Activated CD8-positive, alpha-beta memory T cell treated with anti-CD3 and anti-CD28 coated beads for 1 hour (primary cell): ENCODE measurements around the gene POU2F3.

Experiments
- DNase-seq, 2 donors: peaks; one replicate each; pipeline ENCODE4 v3.0.0-alpha.2; 2020; ENCODE audit warnings: low read depth in 1 of 2; ENCODE audit errors: extremely low read depth in 1 of 2

The POU2F3 gene

DNA sequence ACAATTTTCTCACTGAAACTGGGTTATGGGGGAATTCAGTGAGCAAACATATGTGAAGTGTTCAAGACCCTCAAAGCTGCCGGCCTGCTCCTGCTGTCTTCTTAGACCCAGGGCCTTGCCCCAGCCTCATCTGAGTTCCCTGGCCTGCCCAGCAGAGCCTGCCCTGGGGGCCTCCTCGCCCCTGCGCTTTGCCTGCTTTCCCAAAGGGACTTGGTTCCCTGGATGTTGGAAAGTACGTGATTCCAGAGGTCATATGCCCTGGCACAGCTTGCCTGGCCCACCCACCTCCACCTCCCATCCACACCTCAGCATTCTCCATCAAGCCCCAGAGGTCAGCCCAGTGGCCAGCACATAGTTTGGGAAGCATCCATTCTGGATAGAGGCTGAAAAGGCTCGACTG lies 13.7 kb upstream of the POU2F3 start:
- DNase-seq, result no peak

DNA sequence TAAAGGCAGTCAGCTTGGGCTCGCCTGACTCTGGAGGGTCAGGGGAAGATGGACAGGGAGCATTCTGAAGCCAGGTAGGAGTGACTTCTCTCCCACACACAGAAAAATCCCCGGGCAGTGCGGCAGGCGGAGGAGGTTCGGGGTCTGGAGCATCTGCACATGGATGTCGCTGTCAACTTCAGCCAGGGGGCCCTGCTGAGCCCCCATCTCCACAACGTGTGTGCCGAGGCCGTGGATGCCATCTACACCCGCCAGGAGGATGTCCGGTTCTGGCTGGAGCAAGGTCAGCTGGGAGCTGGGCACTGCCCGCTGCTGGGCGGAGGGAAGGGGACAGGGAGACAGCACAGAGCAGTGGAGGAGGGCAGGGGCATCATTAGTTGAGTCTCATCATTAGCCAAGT lies 13.2 kb upstream of the POU2F3 start:
- no peak for DNase-seq

DNA sequence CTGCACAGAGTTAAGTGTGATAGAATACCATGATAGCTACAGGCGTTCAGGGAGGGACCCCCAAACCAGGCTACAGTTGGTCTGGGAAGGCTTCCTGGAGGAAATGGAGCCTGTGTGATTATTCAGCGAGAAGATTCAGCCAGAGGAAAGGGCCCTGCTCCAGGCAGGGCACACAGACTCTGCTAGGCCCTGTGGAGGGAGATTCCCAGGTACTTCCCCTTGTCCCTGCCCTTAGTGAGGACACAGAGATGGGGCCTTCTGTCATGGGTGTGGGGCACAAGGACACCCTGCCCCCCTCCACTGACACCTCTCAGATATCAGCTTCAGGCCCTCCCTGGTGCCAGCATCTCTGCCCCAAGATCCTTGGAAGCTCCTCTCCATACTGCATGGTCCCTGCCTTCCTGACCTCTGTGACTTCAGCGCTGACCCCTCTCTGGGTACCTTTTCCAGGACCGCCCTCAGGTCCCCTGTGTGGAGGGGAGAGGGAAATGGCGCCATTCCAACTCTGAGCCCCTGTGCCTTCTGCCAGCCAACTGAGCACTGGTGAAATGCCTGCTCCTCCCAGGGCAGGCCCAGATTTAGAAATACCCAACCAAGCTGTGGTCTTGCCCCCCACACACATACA lies 12.6 kb upstream of the POU2F3 start:
- no peak for DNase-seq

DNA sequence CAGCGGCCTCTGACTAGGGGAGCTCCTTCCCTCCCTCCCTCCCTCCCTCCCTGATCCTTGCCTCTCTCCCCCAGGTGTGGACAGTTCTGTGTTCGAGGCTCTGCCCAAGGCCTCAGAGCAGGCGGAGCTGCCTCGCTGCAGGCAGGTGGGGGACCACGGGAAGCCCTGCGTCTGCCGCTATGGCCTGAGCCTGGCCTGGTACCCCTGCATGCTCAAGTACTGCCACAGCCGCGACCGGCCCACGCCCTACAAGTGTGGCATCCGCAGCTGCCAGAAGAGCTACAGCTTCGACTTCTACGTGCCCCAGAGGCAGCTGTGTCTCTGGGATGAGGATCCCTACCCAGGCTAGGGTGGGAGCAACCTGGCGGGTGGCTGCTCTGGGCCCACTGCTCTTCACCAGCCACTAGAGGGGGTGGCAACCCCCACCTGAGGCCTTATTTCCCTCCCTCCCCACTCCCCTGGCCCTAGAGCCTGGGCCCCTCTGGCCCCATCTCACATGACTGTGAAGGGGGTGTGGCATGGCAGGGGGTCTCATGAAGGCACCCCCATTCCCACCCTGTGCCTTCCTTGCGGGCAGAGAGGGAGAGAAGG lies 11.1 kb upstream of the POU2F3 start:
- no peak for DNase-seq

DNA sequence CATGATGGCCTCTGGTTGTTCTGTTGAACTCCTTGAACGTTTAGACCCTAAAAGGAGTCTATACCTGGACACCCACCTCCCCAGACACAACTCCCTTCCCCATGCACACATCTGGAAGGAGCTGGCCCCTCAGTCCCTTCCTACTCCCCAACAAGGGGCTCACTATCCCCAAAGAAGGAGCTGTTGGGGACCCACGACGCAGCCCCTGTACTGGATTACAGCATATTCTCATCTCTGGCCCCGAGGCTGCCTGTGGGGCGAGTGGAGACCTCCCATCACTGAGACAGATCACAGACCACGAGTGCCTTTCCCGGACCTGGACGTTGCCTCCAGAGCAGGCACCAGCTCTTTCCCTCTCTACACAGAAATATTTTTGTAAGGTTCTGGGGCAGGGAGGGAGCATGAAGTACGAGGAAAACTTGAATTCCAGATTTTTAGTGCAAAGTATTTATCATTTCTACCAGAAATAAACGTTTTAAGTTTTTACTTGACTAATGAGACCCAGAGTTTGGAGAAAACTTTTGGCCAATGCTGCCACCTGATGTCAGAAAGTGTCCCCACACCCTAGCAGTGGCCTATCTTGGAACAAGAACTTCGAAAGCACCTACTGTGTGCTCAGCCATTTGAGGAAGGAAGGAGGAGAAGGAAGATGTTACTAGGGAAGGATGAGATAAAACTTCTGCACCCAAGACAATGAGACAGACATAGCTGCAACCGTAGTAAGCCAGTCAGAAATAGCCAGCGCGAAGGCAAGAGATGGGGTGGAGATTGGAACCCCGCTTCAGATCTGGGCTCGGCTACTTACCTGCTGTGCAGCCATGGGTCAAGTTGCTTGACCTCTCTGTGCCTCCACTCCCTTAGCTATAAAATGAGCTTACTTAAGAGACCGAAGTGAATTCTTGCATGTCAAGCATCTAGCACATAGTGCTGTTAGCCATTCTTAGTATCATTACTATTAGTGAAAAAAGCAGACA lies 10.2 kb upstream of the POU2F3 start:
- no peak for DNase-seq

DNA sequence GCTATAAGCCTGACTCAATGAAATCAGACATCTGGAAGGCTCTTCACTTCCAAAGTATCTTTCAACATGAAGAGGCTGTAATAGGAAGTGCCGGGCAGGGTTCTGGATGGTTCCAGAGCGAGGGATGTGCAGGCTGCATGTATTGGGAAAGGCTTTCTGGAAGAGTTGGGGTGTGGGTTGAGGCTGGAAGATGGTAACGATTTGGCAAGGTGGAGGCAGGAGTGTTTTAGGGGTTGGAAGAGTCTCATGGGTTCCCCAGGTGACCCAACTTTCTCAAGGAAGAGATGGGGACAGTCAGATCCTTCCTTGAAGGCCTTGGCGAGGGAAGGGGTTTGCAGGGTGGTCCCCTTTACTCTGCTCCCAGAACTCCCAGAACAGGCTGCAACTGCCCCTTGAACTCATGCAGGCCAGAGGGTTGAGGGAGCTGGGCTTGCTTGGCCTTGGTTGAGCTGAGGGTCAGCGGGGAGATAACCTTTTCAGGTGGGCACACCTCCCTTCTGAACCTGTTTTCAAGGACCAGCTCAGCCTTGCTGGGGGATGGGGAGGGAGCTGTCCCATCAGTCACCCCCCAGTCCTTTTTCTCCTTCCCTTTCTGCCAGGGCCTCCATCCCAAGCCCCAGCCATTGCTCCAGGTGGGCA lies 9.4 kb upstream of the POU2F3 start:
- no peak for DNase-seq

DNA sequence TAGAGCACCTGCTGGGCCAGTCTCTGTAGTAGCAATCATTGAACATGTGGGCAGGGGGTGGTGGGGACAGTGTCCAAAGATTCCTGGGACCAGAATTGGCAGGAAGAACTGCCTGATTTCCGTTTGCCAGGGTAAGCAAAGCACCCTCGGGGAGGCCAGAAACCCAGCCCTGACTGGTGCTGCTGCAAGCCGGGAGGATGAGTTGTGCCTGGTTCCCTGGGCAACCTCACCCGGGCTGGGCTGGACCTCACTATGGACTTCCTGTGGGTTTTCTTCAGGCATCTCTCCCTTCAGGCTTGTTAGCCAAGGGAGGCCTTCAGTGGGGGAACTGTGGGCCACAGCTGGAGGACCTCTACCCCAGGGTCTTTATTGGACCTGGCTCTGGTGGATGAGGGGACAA lies 8.0 kb upstream of the POU2F3 start:
- DNase-seq, result no peak

DNA sequence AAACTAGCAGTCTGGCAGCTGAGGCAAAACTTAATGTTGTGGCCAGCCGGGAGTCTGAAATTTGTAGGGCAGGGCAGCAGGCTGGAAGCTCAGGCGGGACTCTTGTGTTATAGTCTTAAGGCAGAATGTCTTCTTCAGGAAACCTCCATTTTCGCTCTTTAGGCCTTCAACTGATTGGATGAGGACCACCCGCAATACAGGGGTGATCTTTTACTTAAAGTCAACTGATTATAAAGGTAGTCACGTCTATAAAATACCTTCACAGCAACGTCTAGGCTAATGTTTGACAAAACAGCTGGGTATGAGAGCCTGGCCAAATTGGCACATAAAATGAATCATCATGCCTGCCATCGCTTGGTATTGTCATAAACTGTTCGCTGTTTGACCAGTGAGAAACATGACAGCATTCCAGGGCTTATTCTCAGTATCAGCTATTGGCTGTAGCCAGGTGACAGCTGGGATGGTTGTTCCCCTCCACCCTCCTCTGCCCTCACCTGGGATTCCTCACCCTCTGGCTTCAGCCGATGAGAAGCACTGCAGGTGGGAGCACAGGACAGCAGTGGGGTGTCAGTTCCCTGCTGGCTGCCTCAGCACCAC lies 6.6 kb upstream of the POU2F3 start:
- DNase-seq, result no peak

DNA sequence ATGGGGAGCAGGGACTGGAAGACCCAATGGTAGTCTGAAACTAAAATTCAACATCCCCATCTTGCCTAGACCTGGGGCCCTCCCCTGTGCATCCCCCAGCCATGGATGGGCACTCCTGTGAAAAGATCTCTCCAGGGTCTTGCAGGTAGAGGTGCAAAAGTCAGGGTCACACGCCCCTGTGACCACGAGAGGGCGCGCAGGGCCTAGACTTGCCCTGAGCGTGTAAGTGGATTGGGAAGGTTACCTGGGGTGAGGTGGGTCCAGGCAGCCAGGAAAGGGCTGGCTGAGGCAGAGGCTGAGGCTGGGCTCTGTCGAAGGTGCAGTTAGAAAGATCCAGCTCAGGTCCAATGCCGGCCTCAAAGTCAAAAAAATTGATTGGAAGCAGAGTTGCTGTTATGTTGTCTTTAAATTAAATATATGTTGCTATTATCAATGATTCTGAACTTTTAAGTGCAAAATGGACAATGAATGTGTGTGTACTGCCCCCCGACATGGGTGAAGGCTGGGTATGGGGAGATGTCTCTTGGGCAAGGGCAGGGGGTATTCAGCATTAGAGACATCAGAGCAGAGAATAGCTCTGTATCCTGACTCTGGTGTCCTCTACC lies 4.8 kb upstream of the POU2F3 start:
- DNase-seq, result peak in 1 of 2 donors; percentile 24

DNA sequence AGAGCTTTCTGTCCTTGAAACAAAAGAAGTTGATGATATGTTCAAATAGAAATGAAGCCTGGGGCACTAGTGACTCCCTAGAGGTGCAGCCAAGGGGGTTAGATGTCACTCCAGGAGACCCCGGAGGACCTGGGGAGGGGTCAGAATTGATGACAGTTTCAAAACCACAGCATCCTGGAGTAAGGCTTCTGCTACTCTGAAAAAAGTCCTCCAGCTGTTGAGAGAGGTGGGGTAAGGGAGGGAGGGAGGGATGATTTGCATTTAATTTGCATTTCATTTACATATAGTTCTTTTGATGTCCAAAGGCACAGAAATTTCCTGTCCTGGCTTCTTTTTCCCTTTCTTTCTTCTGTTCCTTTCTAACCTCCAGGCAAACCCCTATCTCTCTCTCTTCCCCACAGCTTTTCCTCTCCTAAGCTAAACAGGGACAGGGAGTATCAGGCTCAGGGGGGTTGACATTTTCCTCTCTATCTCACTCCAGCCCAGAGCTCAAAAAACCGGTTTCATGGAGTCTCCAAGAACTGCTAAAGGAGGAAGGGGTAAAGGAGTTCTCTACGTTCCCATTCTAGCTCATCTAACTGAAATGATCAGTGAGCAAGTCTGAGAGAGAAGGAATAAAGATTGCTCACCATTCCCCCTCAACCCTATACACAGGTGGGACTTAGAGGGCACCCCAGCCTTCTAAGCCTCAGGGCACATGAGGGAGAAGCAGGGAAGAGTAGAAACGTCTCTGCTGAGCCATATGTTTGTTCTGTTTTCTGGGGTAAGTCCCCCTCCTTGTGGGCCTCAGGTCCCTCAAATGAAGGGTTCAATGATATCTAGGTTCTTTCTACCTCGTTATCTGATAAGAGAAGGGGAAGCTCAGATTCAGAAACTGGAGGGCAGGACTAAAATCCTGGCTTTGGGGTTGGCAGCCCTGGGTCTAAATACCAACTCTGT lies 3.5 kb upstream of the POU2F3 start:
- DNase-seq, result no peak

DNA sequence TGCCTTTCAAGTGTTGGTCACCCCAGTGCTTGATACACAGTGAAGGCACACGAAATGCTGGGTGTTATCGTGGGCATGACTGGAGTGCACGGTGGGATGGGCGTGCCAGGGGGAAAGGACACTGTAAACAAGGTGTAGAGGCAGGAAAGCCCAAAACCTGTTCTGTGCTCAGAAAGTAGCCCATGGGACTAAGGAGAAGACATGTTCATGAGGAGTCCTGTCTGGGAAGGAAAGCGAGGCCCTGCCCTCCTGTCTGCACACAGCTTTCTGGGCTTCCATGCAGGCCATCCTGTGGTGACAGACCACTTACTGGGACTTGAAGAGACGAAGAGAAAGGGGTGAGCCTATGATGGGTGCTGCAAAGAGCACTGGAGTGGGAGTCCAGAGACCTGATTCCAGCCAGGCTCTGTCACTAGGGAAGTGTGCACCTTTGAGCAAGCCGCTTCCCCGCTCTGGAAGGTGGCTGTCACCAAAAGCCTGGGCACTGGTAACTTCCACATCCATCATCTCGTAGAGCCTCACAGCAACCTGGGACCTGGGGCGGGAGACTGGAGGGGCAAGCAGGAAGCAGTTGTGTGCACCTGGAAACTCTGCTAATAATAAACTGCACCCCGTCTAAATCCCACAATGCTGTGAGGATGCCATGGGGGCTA lies 846 bp upstream of the POU2F3 start:
- no peak for DNase-seq

DNA sequence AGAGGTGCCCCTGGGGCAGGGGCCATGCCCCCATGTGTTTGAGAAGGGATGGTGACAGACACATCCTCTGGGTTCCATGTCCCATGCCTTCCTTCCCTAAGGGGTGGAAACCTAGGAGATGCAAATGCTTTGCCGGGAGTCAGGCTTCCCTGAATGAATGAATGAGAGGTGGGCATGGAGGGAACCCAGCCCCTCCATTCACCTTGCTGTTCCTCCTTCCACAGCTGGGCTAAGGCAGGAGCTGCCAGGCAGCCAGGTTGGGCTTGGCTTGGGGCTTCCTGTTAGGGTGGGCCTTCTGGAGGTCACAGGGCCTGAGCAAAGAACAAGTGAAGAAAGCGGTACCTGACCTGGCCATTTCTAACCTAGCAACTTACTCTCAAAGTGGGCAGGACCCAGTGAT lies 926 bp downstream of the POU2F3 start:
- DNase-seq, result no peak

DNA sequence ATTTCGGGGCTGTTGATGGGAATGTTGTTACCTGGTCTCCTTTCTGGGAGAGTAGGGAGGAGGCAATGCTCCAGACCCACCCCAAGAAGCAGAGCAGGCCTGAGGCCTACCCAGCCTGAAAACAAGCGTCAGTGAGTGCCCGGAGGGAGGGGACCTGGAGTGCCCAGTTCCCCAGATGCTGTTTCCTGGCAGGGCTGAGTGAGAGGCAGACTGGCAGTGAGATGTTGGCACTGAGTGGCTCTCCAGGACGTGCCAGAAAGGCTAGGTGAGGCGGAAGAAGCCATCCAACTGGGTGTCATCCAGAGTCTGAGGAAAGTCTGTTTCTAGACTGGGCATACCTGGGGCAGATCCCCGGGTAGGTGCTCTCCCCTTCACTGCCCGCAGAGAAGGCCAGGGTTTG lies 1.3 kb downstream of the POU2F3 start:
- no peak for DNase-seq

DNA sequence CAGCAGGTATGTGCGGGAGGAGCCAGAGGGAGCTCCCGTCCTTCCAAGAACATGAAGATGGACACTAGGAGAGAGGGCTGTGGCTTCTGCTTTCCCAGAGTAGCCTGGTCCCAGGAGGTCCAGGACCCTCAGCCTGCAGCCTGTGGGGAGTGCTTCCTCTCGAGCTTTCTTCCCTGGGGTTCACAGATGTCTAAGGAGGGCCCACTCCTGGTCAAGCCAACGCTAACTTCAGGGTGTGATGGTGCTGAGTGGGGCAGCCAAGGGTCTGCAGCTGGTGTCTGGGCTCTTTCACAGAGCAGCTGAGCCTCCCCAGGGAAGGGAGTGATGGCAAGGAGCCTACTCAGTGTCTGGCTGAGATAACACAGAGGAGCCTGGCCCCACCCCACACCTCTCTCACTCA lies 3.3 kb downstream of the POU2F3 start:
- no peak for DNase-seq

DNA sequence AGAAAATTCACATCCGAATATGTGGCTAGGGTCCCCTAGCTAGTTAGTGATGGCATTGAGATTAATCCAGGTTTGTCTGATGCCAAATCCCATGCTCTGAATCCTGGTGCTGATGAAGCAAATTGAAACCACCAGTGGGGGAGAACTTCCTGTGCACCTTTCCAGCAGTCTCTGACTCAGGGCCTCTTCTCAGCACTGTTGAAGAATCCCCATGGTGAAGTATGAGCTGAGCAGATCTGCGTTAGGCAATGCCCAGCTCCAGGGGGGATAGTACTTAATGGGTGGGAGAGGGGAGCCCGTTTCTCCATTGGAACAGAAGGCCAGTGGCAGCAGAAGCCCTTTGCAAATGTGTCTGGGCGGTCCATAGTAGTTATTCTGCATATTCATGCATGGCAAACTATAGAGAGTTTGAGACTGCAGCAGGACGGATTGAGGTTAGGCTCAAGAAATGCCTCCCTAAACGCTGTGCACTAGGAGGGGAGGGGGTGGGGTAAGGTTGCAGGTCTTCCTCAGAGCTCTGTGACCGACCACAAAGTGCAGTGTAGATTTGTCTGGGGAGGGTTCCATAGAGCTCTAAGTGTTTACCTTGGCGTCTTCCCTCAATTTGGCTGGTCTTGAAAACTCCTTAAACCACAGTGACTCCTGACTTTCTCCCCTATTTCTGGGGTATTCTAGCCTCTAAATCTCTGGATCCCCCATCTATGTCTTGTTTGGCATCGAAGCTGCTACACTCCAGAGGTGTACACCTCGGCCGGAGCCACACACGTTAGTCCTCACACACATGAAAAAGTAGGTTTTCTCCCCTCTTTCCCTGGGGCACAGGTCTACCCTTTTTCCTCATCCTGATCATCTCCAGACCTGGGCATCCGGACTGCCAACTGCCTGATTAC lies 4.8 kb downstream of the POU2F3 start:
- DNase-seq, result no peak

DNA sequence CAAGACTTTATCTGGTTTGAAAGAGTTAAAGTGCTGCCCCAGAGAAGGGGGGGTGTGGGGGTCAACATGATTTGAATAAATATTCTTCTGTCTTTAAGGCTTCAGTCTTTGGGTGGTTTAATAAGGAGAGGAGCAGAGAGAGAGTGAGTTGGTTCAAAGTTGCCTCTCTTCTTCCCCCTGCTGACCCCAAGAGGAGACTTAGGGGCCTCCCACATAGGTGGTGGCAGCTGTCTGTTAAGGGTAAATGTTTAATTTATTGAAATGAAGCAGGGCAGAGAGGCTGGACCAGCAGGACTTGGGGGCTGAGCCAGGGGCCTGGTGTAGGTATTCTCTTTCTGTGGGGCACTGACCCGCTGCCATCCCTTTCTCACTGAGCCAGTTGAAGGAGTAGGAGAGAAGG lies 5.5 kb downstream of the POU2F3 start:
- DNase-seq, result no peak

DNA sequence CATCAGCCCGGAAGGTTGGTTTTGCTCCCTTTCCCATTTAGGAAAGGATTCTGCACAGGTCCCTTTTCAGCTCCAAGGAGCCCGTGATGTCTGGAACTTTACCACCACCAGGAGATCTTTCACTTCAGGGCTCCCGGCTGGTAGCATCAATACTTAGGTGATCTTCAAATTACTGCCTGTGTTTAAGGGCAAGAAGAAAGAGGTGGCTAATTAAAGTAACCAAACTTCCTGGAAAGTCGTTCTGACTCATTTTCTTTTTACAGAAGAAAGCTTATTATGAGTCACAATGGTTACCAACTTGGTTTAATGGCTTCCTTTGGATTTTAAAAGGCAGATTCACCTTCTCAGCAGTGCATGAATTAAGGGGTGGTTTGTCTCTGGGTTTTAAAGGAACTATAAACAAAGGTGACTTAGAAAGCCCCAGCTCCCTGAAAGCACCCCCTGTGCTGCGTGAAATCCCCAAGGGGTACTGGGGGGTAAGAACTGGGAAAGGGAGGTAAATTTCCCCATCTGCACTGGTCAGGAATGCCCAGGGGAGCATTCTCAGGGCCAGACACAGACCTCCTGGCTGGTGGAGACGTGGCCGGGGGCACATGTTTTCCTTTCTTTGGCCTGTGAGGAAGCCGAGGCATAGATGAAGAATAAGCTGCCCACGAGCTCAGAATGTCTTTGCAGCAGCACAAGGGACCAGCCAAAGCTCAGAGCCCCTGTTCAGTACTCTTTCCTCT lies 8.8 kb downstream of the POU2F3 start:
- DNase-seq, result no peak
